SU-DHL-6 (cell line): Measurements from ENCODE around the gene HSPBP1.

Experiments used
- H2AFZ ChIP-seq: fragments of 200-600 bp; sonication (generic); 2 replicates; pipeline ENCODE4 v1.6.1; 2014; ENCODE audit warnings: low read depth, mild to moderate bottlenecking, moderate library complexity, mixed read lengths, antibody characterized with exemption, low read length; ENCODE audit not compliant: severe bottlenecking
- H3F3A ChIP-seq: fragments of 200-600 bp; shearing (Covaris generic); 2 replicates; pipeline ENCODE4 v1.6.0; 2016; ENCODE audit warnings: antibody characterized with exemption, mild to moderate bottlenecking; ENCODE audit not compliant: insufficient read depth
- H3K27ac ChIP-seq: fragments of 200-600 bp; sonication (generic); 2 replicates; pipeline ENCODE4 v1.5.1; 2016; ENCODE audit warnings: low read depth, mild to moderate bottlenecking, low read length, moderate library complexity, mixed read lengths
- H3K27me3 ChIP-seq: fragments of 200-600 bp; sonication (generic), shearing (Covaris generic); 2 replicates; pipeline ENCODE4 v1.6.0; 2014; ENCODE audit warnings: mild to moderate bottlenecking, low read length
- H3K36me3 ChIP-seq: fragments of 200-600 bp; sonication (generic); 2 replicates; pipeline ENCODE4 v1.6.1; 2014; ENCODE audit warnings: mild to moderate bottlenecking, low read length, mixed read lengths
- H3K4me2 ChIP-seq: fragments of 300-600, 200-600 bp; shearing (Covaris generic), sonication (generic); 2 replicates; pipeline ENCODE4 v1.6.0; 2014; ENCODE audit warnings: low read length, low read depth, mild to moderate bottlenecking; ENCODE audit not compliant: poor library complexity, severe bottlenecking
- H3K4me3 ChIP-seq: fragments of 200-600 bp; sonication (generic); 2 replicates; pipeline ENCODE4 v1.5.1; 2014; ENCODE audit warnings: antibody characterized with exemption, low read length, mild to moderate bottlenecking, mixed read lengths; ENCODE audit not compliant: insufficient read depth, poor library complexity, severe bottlenecking
- H3K79me2 ChIP-seq: fragments of 200-600 bp; sonication (generic); 2 replicates; pipeline ENCODE4 v1.6.1; 2014; ENCODE audit warnings: mild to moderate bottlenecking, low read length, moderate library complexity; ENCODE audit not compliant: insufficient read depth
- H3K9ac ChIP-seq: fragments of 200-600 bp; sonication (generic); 2 replicates; pipeline ENCODE4 v1.7.0; 2014; ENCODE audit warnings: mild to moderate bottlenecking, low read length
- H3K9me2 ChIP-seq: fragments of 200-600 bp; sonication (generic); replicated peaks from 2 replicates; pipeline ENCODE4 v1.6.1; 2014; ENCODE audit warnings: low read length; ENCODE audit not compliant: insufficient read depth
- H3K9me3 ChIP-seq: fragments of 200-600 bp; sonication (generic); 2 replicates; pipeline ENCODE4 v1.6.1; 2014; ENCODE audit warnings: low read length, mixed read lengths; ENCODE audit not compliant: insufficient read depth
- H4K20me1 ChIP-seq: fragments of 200-600 bp; sonication (generic); 2 replicates; pipeline ENCODE4 v1.6.1; 2014; ENCODE audit warnings: low read depth, mild to moderate bottlenecking, antibody characterized with exemption, low read length, moderate library complexity, mixed read lengths
- CTCF ChIP-seq: fragments of 200-600 bp; sonication (generic); IDR thresholded peaks from one replicate; pipeline ENCODE4 v1.5.1; 2017; ENCODE audit warnings: antibody characterized with exemption, mild to moderate bottlenecking, low read length, moderate library complexity; ENCODE audit not compliant: insufficient read depth, poor library complexity, severe bottlenecking
- EZH2phosphoT487 ChIP-seq: fragments of 200-600 bp; sonication (generic), shearing (Covaris generic); conservative IDR thresholded peaks from 2 replicates; pipeline ENCODE4 v1.6.1; 2018; ENCODE audit warnings: mild to moderate bottlenecking, antibody characterized with exemption, low read length, moderate library complexity, mixed read lengths

HSPBP1 gene

DNA sequence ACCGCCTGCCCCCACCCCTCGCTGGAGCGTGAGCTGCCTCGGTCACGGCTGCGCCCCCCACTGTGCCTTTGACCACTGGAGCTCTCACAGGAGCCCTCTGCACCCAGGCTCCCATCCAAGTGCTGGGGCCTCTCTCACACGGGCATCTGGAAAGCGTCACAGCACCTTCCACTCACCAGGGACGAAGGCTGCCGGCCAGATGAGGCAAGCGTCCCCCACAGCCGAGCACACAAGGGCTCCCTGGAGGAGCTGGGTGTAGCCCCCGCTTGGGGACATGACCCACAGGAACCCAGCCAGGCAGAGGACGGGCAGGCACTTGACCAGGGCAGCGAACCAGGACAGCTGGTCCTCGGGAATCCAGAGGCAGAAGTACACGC is 51.9 kb downstream of the HSPBP1 start:
- Histone ChIP-seq H3K9me3 (no peaks in the 10 kb centered on the region), H3K9ac (no peak overlapping the region), H3K9me2 (no peaks in the 10 kb centered on the region), H3K4me2 (no peak overlapping the region), H3K4me3 (no peak overlapping the region), H3K36me3 (peaks cover 1% of the 10 kb centered on the region; the same call in 1 of the 2 replicates), H3F3A (no peaks in the 10 kb centered on the region), H3K27me3 (no peaks in the 10 kb centered on the region), H2AFZ (no peak overlapping the region), H3K79me2 (no peaks in the 10 kb centered on the region; the same call in 1 of the 2 replicates), H4K20me1 (no peaks in the 10 kb centered on the region; the same call in 1 of the 2 replicates), H3K27ac (no peak overlapping the region)
- no peak for TF ChIP-seq EZH2phosphoT487
- TF ChIP-seq CTCF = no peak

DNA sequence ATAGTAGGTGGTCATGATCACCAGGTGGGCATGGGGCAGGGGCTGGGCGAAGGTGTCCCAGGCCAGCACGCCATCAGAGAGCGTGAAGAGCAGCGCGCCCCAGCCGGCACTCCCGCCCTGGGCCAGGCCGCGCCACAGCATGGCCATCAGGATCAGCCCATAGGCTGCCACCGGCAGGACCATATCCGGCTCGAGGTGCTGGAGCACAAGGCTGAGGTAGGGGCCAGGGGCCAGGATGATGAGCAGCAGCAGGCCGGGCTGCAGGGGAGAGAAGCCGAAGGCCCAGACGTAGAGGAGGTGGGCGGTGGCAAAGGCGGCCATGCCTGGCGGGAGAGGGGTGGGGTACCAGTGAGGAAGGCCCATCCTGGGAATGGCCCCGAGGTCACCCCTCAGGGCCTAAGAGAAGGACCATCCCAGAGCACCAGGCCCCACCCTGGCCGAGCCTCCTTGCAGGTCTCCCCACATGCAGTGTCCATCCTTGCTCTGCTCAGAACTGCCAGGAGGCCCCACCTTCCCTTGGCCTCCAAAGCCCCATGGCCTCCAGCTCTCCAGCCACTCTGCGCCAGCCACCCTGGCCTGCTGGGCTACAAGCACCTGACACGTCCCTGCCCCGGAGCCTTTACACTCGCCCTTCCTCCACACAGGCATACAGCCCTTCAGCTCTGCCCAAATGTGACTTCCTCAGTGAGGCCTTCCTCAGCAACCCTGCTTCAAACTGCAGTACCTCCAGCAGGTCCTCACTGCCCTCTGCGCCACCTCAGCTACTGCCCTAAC is 52.5 kb downstream of the HSPBP1 start:
- Histone ChIP-seq H3K4me2 (no peak overlapping the region), H4K20me1 (no peaks in the 10 kb centered on the region; the same call in 1 of the 2 replicates)

DNA sequence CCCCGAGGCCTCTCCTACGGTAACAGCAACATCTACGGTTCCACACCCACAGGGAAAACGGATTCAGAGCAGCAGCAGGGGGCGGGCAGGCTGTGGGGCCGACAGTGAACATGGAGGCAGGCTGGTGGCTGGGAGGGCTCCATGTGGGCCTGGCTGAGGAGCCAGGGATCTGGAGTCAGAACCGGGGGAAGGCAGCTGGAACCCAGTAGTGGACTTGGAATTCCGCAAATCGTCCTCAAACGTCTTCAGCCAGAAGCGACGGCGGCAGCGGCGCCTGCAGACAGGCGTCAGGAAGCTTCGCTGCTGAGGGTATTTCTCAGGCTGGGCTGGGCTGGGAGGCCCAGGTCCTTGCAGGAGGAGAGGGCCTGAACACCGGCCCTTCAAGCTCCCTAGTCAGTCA is 53.1 kb downstream of the HSPBP1 start:
- no peak overlapping the region for H3K4me3 ChIP-seq
- H3F3A ChIP-seq = no peaks in the 10 kb centered on the region
- H3K27me3 ChIP-seq = no peaks in the 10 kb centered on the region
- H3K27ac ChIP-seq = no peak overlapping the region
- H2AFZ ChIP-seq = no peak overlapping the region
- no peaks in the 10 kb centered on the region for H3K79me2 ChIP-seq
- no peaks in the 10 kb centered on the region; the same call in 1 of the 2 replicates for H4K20me1 ChIP-seq
- H3K9me2 ChIP-seq = no peaks in the 10 kb centered on the region
- no peak overlapping the region for H3K4me2 ChIP-seq
- TF ChIP-seq EZH2phosphoT487 (no peak), CTCF (no peak)
- no peak overlapping the region for H3K9ac ChIP-seq
- H3K36me3 ChIP-seq = no peaks in the 10 kb centered on the region
- H3K9me3 ChIP-seq = no peaks in the 10 kb centered on the region

More for the DNA sequence above, 52.5 kb downstream of the HSPBP1 start:
- no peaks in the 10 kb centered on the region for H3K9me2 ChIP-seq
- no peaks in the 10 kb centered on the region; the same call in 1 of the 2 replicates for H3K79me2 ChIP-seq
- H3K27me3 ChIP-seq = no peaks in the 10 kb centered on the region
- no peaks in the 10 kb centered on the region for H3K36me3 ChIP-seq
- H3K9me3 ChIP-seq = no peaks in the 10 kb centered on the region
- H3K4me3 ChIP-seq = no peak overlapping the region
- no peak overlapping the region for H3K27ac ChIP-seq
- H3F3A ChIP-seq = no peaks in the 10 kb centered on the region
- TF ChIP-seq EZH2phosphoT487 = no peak
- no peak for TF ChIP-seq CTCF
- H3K9ac ChIP-seq = no peak overlapping the region
- H2AFZ ChIP-seq = no peak overlapping the region
